GM10266 (cell line): ENCODE data around the gene SPEF2.

Experiments
- DNase-seq: peaks from one replicate; pipeline ENCODE4 v3.0.0; 2012; ENCODE audit errors: extremely low spot score
- TF ChIP-seq, protein P1 (sequence below): IDR thresholded peaks from 2 replicates; pipeline ENCODE4 v1.5.1; 2012; ENCODE audit warnings: mild to moderate bottlenecking, low read depth; ENCODE audit not compliant: control insufficient read depth, insufficient read depth; ENCODE audit errors: missing control alignments

SPEF2 gene

GRCh38 chr5:35758151-35758724 lies 140.6 kb downstream of the SPEF2 start:
- DNase-seq = no peak
- TF ChIP-seq, protein P1, sequence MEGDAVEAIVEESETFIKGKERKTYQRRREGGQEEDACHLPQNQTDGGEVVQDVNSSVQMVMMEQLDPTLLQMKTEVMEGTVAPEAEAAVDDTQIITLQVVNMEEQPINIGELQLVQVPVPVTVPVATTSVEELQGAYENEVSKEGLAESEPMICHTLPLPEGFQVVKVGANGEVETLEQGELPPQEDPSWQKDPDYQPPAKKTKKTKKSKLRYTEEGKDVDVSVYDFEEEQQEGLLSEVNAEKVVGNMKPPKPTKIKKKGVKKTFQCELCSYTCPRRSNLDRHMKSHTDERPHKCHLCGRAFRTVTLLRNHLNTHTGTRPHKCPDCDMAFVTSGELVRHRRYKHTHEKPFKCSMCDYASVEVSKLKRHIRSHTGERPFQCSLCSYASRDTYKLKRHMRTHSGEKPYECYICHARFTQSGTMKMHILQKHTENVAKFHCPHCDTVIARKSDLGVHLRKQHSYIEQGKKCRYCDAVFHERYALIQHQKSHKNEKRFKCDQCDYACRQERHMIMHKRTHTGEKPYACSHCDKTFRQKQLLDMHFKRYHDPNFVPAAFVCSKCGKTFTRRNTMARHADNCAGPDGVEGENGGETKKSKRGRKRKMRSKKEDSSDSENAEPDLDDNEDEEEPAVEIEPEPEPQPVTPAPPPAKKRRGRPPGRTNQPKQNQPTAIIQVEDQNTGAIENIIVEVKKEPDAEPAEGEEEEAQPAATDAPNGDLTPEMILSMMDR = no peak

DNA sequence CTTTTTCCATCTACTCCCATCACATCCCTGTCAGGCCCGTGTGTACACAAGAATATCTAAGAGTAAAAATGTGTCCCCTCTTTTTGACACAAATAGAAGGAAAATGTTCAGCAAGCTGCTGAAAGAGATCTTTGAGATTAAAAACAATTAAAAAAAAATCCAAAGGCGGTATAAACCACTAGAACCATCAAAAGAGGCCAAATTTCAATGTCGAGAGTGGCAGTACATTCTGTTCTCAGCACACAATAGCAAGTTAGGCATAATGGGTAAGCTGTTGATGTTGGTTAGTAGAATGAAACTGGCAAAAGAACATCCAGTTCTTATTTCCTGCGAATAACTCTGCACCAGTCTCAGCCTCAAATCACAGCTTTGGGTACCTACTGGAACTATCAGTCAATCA lies 143.9 kb downstream of the SPEF2 start:
- TF ChIP-seq, protein P1 = no peak
- DNase-seq = no peak

DNA sequence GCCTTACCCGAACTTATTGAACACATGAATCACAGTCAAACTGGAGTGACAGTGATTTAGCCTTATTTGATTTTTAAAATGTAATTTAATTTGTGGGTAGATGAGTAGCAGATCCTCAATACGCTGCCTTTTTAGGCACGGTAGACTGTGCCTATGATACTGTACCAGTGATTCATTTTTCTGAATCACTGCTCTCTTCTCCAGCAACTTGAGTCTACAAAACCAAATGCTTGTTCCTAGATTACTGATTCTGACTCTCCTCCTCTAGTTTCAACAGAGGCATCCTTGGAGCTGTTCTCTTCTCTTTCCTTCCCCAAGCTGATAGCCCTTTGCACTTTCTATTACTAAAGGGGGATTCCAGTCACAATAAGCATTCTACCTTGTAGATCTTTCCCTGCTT lies 144.7 kb downstream of the SPEF2 start:
- no peak for DNase-seq
- TF ChIP-seq, protein P1 = no peak

DNA sequence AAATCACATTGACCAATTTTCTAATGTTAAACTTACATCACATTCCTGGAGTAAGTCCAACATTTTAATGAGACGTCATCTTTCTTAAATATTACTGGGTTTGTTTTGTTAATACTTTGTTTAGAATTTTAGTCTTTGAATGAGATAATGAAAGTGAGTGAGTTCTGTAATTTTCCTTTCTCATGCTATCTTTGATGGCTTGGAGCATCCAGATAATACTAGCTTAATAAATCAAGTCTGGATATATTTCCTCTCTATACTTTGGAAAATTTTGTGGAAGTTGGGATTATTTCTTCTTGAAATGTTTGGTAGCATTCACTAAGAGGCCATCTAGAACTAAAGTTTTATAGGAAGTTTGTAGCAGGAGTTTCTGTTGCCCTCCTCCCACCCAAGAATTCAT lies 148.3 kb downstream of the SPEF2 start:
- TF ChIP-seq, protein P1 = no peak
- DNase-seq = no peak

DNA sequence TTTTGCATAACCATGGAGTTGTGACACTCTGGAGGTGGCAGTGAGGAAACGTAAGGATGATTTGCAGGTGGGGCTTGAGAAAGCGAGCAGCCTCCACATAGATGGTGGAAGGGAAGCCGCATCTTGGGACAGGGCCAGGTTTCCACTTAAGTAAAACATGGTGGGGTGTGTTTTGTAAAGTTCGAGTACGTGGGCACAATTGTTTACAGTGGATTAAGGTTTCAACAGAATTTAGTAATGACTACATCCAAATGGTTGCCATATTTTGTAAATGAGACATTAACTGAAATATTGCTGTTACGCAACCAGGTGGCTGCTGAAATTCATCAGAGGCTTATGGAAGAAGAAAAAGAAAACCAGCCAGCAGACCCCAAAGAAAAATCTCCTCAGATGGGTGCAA lies 153.6 kb downstream of the SPEF2 start:
- DNase-seq = no peak
- TF ChIP-seq, protein P1 = no peak

- TF ChIP-seq, protein P1 = no peak
- no peak for DNase-seq
These were observed 154.2 kb downstream of the SPEF2 start for GRCh38 chr5:35771839-35772238.

GRCh38 chr5:35773967-35774366 lies 156.3 kb downstream of the SPEF2 start:
- DNase-seq = no peak
- TF ChIP-seq, protein P1 = no peak
